ENCODE data around the gene PIEZO1.

The PIEZO1 gene

GRCh38 chr16:88737298-88738150, 47.5 kb downstream of the PIEZO1 start:
- DNase-seq (ENCODE audit: low spot score): peak; percentile 96

GRCh38 chr16:88736496-88736895, 48.5 kb downstream of the PIEZO1 start:
- DNase-seq (ENCODE audit: low spot score): no peak

GRCh38 chr16:88736088-88736487, 48.9 kb downstream of the PIEZO1 start:
- no peak for DNase-seq (ENCODE audit: low spot score)

GRCh38 chr16:88735616-88736015, 49.4 kb downstream of the PIEZO1 start:
- DNase-seq (ENCODE audit: low spot score): no peak

GRCh38 chr16:88735121-88735520, 49.9 kb downstream of the PIEZO1 start:
- no peak for DNase-seq (ENCODE audit: low spot score)

GRCh38 chr16:88734361-88734728, 50.7 kb downstream of the PIEZO1 start:
- DNase-seq (ENCODE audit: low spot score): no peak

GRCh38 chr16:88733630-88734360, 51.2 kb downstream of the PIEZO1 start:
- DNase-seq (ENCODE audit: low spot score): no peak

- DNase-seq (ENCODE audit: low spot score): no peak
Measured at GRCh38 chr16:88732961-88733294, 52.1 kb downstream of the PIEZO1 start.

GRCh38 chr16:88732172-88732960, 52.7 kb downstream of the PIEZO1 start:
- no peak for DNase-seq (ENCODE audit: low spot score)

- DNase-seq (ENCODE audit: low spot score): peak; percentile 93
Measured at GRCh38 chr16:88731699-88732098, 53.3 kb downstream of the PIEZO1 start.

- no peak for DNase-seq (ENCODE audit: low spot score)
Measured at GRCh38 chr16:88730632-88731607, 54.1 kb downstream of the PIEZO1 start.

- DNase-seq (ENCODE audit: low spot score): no peak
Measured at GRCh38 chr16:88727871-88728270, 57.1 kb downstream of the PIEZO1 start.

GRCh38 chr16:88726981-88727380, 58.0 kb downstream of the PIEZO1 start:
- no peak for DNase-seq (ENCODE audit: low spot score)

- no peak for DNase-seq (ENCODE audit: low spot score)
Measured at GRCh38 chr16:88726408-88726749, 58.6 kb downstream of the PIEZO1 start.

- DNase-seq (ENCODE audit: low spot score): no peak
Measured at GRCh38 chr16:88725609-88726407, 59.2 kb downstream of the PIEZO1 start.

- no peak for DNase-seq (ENCODE audit: low spot score)
Measured at GRCh38 chr16:88724855-88725555, 60.0 kb downstream of the PIEZO1 start.

GRCh38 chr16:88723911-88724310, 61.1 kb downstream of the PIEZO1 start:
- no peak for DNase-seq (ENCODE audit: low spot score)

GRCh38 chr16:88723507-88723887, 61.5 kb downstream of the PIEZO1 start:
- no peak for DNase-seq (ENCODE audit: low spot score)

- DNase-seq (ENCODE audit: low spot score): no peak
Measured at GRCh38 chr16:88722784-88723506, 62.1 kb downstream of the PIEZO1 start.
